Cardiac muscle cell (in vitro differentiated cells and primary cell): ENCODE results near the gene CENPC. TPM values are rescaled to one million over a fixed set of nuclear protein-coding genes. Genes with fewer than 3 reads are reported as not detected.
"Not testable (repeated sequence)": the region's sequence is repeated elsewhere in the genome, so short reads cannot be mapped to it uniquely, and the experiment has no call there.

ENCODE experiments used
- DNase-seq, 2 donors: peaks; one replicate each; pipeline versions ENCODE4 v3.0.0 to v3.0.0-alpha.2; 2010 to 2017; ENCODE audit warnings: low read depth in 1 of 2, low spot score in 1 of 2
- H3K27ac ChIP-seq: fragments of 200-600 bp; sonication (generic); 2 replicates; pipeline ENCODE4 v1.5.1; 2016
- H3K27me3 ChIP-seq: fragments of 200-600 bp; sonication (generic); 2 replicates; pipeline ENCODE4 v1.6.0; 2016; ENCODE audit warnings: control low read depth
- H3K36me3 ChIP-seq: fragments of 200-600 bp; sonication (generic); 2 replicates; pipeline ENCODE4 v1.5.1; 2016; ENCODE audit warnings: control low read depth
- H3K4me1 ChIP-seq: fragments of 200-600 bp; sonication (generic); 2 replicates; pipeline ENCODE4 v1.8.1; 2017; ENCODE audit warnings: low read depth, mild to moderate bottlenecking, mixed run types
- H3K4me3 ChIP-seq: fragments of 200-600 bp; sonication (generic); 2 replicates; pipeline ENCODE4 v1.5.1; 2016; ENCODE audit warnings: mild to moderate bottlenecking
- H3K9me3 ChIP-seq: fragments of 200-600 bp; sonication (generic); 2 replicates; pipeline ENCODE4 v1.5.1; 2017; ENCODE audit warnings: low read depth, mild to moderate bottlenecking, control low read depth
- CTCF ChIP-seq: IDR thresholded peaks from 2 replicates; pipeline ENCODE4 v1.5.1; 2012; ENCODE audit warnings: low read depth, mild to moderate bottlenecking, low read length
- polyA plus RNA-seq: library from polyadenylated mRNA; unstranded; fragments of >200 nt; fragmentation: Nextera tagmentation; extraction: Ambion mirVana; gene quantifications from 2 replicates; pipeline ENCODE4 v1.2.1, GENCODE V29; 2016
- total RNA-seq: library from RNA; depleted of rRNA; stranded (reverse); fragments of >200 nt; gene quantifications from 2 replicates; pipeline ENCODE4 v1.2.3, GENCODE V29; 2016

Gene CENPC
- total and polyA plus RNA-seq, 2 experiments from 2014 or later: 9.1 to 21.3 TPM

- Histone ChIP-seq H3K27me3 (no peaks in the 10 kb centered on the region), H3K27ac (no peak overlapping the region), H3K4me3 (no peak overlapping the region), H3K4me1 (peaks cover 6% of the 10 kb centered on the region), H3K36me3 (peaks cover 23% of the 10 kb centered on the region), H3K9me3 (no peaks in the 10 kb centered on the region)
- no peak for DNase-seq
- TF ChIP-seq CTCF: no peak
These were observed 5.5 kb downstream of the CENPC start for GRCh38 chr4:67539830-67540229.

GRCh38 chr4:67535280-67535840 is 9.9 kb downstream of the CENPC start:
- no peak overlapping the region for H3K27ac ChIP-seq
- TF ChIP-seq CTCF: no peak
- H3K36me3 ChIP-seq: peaks cover 27% of the 10 kb centered on the region
- no peaks in the 10 kb centered on the region for H3K9me3 ChIP-seq
- no peaks in the 10 kb centered on the region for H3K4me1 ChIP-seq
- H3K27me3 ChIP-seq: no peaks in the 10 kb centered on the region
- no peak overlapping the region for H3K4me3 ChIP-seq
- no peak for DNase-seq

GRCh38 chr4:67533112-67533511 is 12.2 kb downstream of the CENPC start:
- H3K4me1 ChIP-seq: no peaks in the 10 kb centered on the region
- no peak for DNase-seq
- H3K4me3 ChIP-seq: no peak overlapping the region
- H3K9me3 ChIP-seq: no peaks in the 10 kb centered on the region
- TF ChIP-seq CTCF: no peak
- no peaks in the 10 kb centered on the region for H3K27me3 ChIP-seq
- peaks cover 26% of the 10 kb centered on the region for H3K36me3 ChIP-seq
- H3K27ac ChIP-seq: no peak overlapping the region

- H3K4me3 ChIP-seq, H3K27me3 ChIP-seq, H3K9me3 ChIP-seq, H3K4me1 ChIP-seq, DNase-seq, H3K27ac ChIP-seq: not testable (repeated sequence)
- peaks cover 23% of the 10 kb centered on the region for H3K36me3 ChIP-seq
These were observed 12.9 kb downstream of the CENPC start for GRCh38 chr4:67532397-67532796.

GRCh38 chr4:67531379-67531962 is 13.8 kb downstream of the CENPC start:
- Histone ChIP-seq H3K27me3 (no peaks in the 10 kb centered on the region), H3K27ac (no peak overlapping the region), H3K4me3 (no peak overlapping the region), H3K4me1 (no peaks in the 10 kb centered on the region), H3K9me3 (no peaks in the 10 kb centered on the region), H3K36me3 (peaks cover 20% of the 10 kb centered on the region)
- no peak for TF ChIP-seq CTCF
- DNase-seq: no peak

- H3K36me3 ChIP-seq, H3K4me3 ChIP-seq, H3K4me1 ChIP-seq, H3K27ac ChIP-seq, DNase-seq, H3K27me3 ChIP-seq, H3K9me3 ChIP-seq: not testable (repeated sequence)
These were observed 21.2 kb downstream of the CENPC start for GRCh38 chr4:67524140-67524539.
